ENCODE results near the gene SLC6A18.

Gene SLC6A18

GRCh38 chr5:1195916-1196315, 29.3 kb upstream of the SLC6A18 start:
- Mint-ChIP-seq H3K4me1 (no peaks in the 10 kb centered on the region), H3K9me3 (no peaks in the 10 kb centered on the region), H3K27ac (no peak overlapping the region), H3K27me3 (peaks cover 1% of the 10 kb centered on the region), H3K36me3 (no peaks in the 10 kb centered on the region), H3K4me3 (no peak overlapping the region)

DNA sequence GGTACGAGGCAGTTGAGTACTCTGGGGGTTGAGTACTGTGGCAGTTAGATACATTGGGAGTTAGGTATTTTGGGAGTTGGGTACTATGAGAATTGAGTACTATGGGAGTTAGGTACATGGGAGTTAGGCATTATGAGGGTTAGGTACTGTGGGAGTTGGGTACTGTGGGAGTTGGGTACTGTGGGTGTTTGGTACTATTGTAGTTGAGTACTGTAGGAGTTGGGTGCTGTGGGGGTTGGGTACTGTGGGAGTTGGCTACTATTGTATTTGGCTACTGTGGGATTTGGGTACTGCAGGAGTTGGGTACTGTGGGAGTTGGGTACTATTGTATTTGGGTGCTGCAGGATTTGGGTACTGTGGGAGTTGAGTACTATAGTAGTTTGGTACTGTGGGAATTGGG, 28.6 kb upstream of the SLC6A18 start:
- Mint-ChIP-seq H3K27me3 (peaks cover 1% of the 10 kb centered on the region), H3K9me3 (no peaks in the 10 kb centered on the region), H3K4me3 (no peak overlapping the region), H3K27ac (no peak overlapping the region), H3K4me1 (no peaks in the 10 kb centered on the region), H3K36me3 (no peaks in the 10 kb centered on the region)

- Mint-ChIP-seq H3K4me1 (no peaks in the 10 kb centered on the region), H3K36me3 (no peaks in the 10 kb centered on the region), H3K27me3 (no peaks in the 10 kb centered on the region), H3K27ac (no peak overlapping the region), H3K4me3 (no peak overlapping the region), H3K9me3 (no peaks in the 10 kb centered on the region)
Observed at GRCh38 chr5:1197876-1198666, 27.1 kb upstream of the SLC6A18 start.

DNA sequence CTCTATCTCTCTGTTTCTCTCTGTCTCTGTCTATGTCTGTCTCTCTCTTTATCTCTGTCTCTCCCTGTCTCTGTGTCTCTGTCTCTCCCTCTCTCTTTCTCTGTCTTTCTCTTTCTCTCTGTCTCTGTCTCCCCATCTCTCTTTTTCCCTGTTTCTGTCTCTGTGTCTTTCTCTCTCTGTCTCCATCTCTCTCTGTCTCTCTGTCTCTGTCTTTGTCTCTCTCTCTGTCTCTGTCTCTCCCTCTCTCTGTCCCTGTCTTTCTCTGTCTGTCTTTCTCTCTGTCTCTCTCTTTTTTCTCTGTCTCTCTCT, 25.9 kb upstream of the SLC6A18 start:
- Mint-ChIP-seq H3K27me3 (no peaks in the 10 kb centered on the region), H3K36me3 (no peaks in the 10 kb centered on the region), H3K9me3 (no peaks in the 10 kb centered on the region), H3K4me3 (no peak overlapping the region), H3K27ac (no peak overlapping the region), H3K4me1 (no peaks in the 10 kb centered on the region)

GRCh38 chr5:1199649-1200494, 25.3 kb upstream of the SLC6A18 start:
- no peak overlapping the region for H3K27ac Mint-ChIP-seq
- no peaks in the 10 kb centered on the region for H3K27me3 Mint-ChIP-seq
- H3K9me3 Mint-ChIP-seq, result no peaks in the 10 kb centered on the region
- no peaks in the 10 kb centered on the region for H3K4me1 Mint-ChIP-seq
- H3K36me3 Mint-ChIP-seq, result no peaks in the 10 kb centered on the region
- no peak overlapping the region for H3K4me3 Mint-ChIP-seq

GRCh38 chr5:1200495-1201326, 24.5 kb upstream of the SLC6A18 start:
- Mint-ChIP-seq H3K9me3 (no peaks in the 10 kb centered on the region), H3K27me3 (no peaks in the 10 kb centered on the region), H3K36me3 (no peaks in the 10 kb centered on the region), H3K4me1 (no peaks in the 10 kb centered on the region), H3K4me3 (no peak overlapping the region), H3K27ac (no peak overlapping the region)

DNA sequence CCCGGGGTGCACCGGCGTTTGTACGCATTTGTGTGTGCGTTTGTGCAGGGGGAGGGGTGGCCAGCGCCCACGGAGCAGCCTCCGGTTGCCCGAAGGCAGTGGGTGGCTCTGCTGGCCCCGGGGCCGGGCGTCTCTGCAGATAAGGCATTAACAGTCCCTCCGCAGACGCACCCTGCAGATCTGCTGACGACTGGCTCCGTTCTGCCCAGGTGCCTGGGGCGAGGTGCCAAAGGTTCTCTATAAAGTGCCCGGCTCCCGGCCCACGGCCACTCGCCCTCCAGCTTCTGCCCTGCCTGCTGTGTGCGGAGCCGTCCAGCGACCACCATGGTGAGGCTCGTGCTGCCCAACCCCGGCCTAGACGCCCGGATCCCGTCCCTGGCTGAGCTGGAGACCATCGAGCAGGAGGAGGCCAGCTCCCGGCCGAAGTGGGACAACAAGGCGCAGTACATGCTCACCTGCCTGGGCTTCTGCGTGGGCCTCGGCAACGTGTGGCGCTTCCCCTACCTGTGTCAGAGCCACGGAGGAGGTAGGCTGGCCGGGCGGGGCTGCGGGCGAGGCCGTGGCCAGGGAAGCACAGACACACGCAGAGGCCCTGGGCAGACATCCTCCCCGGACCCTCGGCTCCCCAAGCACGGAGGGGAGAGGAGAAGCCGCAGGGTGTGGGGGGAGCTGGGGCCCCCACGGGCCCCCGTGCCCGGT, 23.7 kb upstream of the SLC6A18 start, which contains the start of gene SLC6A19:
TSS of gene SLC6A19 (plus strand) at position 269 of the 699 bp plus-strand sequence. CDS start at position 325, 56 bp downstream.
- H3K27ac Mint-ChIP-seq, result no peak within 1 kb of the TSS
- H3K36me3 Mint-ChIP-seq, result no peaks in the 10 kb centered on the region

DNA sequence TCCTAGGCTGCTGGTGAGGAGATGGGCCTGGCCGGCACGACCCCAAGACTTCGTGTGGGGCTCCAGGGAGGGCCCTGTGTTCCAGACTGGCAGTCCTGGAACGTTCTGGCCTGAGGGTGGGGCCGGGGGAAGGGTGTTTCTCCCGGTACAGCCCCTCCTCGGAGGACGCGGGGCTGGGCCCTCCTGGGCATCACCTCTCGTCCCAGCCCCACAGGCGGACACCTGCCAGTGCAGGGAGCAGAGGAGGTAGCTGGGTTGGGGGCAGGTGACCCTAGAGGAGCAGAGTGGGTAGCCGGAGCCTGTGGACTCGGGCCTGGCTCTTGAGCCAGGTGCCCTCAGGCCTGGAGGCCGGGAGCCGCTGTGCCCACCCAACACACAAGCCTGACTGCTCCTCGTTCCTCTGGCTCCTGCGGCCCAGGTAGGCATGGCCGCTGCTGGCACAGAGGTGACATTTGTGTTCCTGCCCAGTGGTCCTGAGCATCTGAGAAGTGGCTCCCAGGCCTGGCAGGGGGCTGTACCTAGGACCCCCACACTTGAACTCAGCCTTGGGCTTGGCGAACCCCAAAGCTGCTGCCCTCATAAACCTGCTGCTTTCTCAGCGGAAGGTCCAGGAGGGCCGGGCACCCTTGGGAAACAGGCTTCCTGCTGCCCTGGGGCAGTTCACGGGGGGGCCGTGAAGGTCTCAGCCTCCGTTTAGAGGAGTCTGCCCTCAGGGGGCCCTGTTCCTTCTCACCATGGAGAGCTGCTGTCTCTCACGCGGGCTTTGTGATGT, 23.0 kb upstream of the SLC6A18 start:
- Mint-ChIP-seq H3K9me3 (no peaks in the 10 kb centered on the region), H3K27ac (no peak overlapping the region), H3K4me1 (no peaks in the 10 kb centered on the region), H3K27me3 (no peaks in the 10 kb centered on the region), H3K36me3 (no peaks in the 10 kb centered on the region), H3K4me3 (no peak overlapping the region)

More for the DNA sequence above, 23.7 kb upstream of the SLC6A18 start, which contains the start of gene SLC6A19:
- Mint-ChIP-seq H3K9me3 (no peaks in the 10 kb centered on the region), H3K4me3 (no peak within 1 kb of the TSS), H3K27me3 (no peaks in the 10 kb centered on the region), H3K4me1 (no peaks in the 10 kb centered on the region)

DNA sequence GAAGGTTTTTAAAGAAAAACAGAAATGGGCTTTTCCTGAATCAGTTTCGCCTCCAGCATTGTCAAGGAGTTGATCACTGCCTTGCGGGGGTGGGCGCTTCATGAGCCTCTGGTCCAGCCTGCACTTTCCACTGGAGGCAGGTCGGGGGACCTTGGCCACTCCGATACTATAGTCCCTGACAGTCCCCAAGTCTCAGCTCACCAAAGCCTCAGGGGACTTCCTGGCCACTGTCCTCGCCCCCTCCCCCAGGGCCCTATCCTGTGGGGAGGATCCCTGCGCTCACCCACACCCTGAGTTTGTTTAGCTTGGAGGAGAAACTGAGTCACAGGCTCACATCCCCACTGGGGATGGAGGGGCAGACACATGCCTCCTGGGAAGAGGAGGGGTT, 22.4 kb upstream of the SLC6A18 start:
- Mint-ChIP-seq H3K4me1 (no peaks in the 10 kb centered on the region), H3K9me3 (no peaks in the 10 kb centered on the region), H3K4me3 (no peak overlapping the region), H3K27me3 (no peaks in the 10 kb centered on the region), H3K27ac (no peak overlapping the region), H3K36me3 (no peaks in the 10 kb centered on the region)

GRCh38 chr5:1203311-1203967, 21.7 kb upstream of the SLC6A18 start:
- Mint-ChIP-seq H3K4me1 (no peaks in the 10 kb centered on the region), H3K36me3 (no peaks in the 10 kb centered on the region), H3K9me3 (no peaks in the 10 kb centered on the region), H3K27ac (no peak overlapping the region), H3K4me3 (no peak overlapping the region), H3K27me3 (no peaks in the 10 kb centered on the region)

GRCh38 chr5:1203968-1204692, 21.1 kb upstream of the SLC6A18 start:
- Mint-ChIP-seq H3K4me3 (no peak overlapping the region), H3K27ac (no peak overlapping the region), H3K36me3 (no peaks in the 10 kb centered on the region), H3K4me1 (no peaks in the 10 kb centered on the region), H3K27me3 (no peaks in the 10 kb centered on the region), H3K9me3 (no peaks in the 10 kb centered on the region)

- Mint-ChIP-seq H3K4me1 (no peaks in the 10 kb centered on the region), H3K4me3 (no peak overlapping the region), H3K36me3 (no peaks in the 10 kb centered on the region), H3K27me3 (no peaks in the 10 kb centered on the region), H3K27ac (no peak overlapping the region), H3K9me3 (no peaks in the 10 kb centered on the region)
Observed at GRCh38 chr5:1204693-1205242, 20.4 kb upstream of the SLC6A18 start.
